Skeletal muscle satellite cell (primary cell): Measurements from ENCODE around the gene SCN4B.

ENCODE experiments used
- H3K27me3 ChIP-seq: 2 replicates; pipeline ENCODE4 v1.7.0; 2013; ENCODE audit warnings: low read length; ENCODE audit not compliant: control insufficient read depth, insufficient read depth
- H3K36me3 ChIP-seq: 2 replicates; pipeline ENCODE4 v1.7.0; 2013; ENCODE audit warnings: mild to moderate bottlenecking, control low read depth, low read length; ENCODE audit not compliant: insufficient read depth
- H3K4me1 ChIP-seq: 2 replicates; pipeline ENCODE4 v1.7.0; 2013; ENCODE audit warnings: low read length; ENCODE audit not compliant: control insufficient read depth, insufficient read depth
- H3K4me2 ChIP-seq: 2 replicates; pipeline ENCODE4 v1.7.0; 2013; ENCODE audit warnings: mild to moderate bottlenecking, low read length
- H3K4me3 ChIP-seq: 2 replicates; pipeline ENCODE4 v1.7.0; 2013; ENCODE audit warnings: low read length
- H3K9ac ChIP-seq: 2 replicates; pipeline ENCODE4 v1.7.0; 2013; ENCODE audit warnings: mild to moderate bottlenecking, low read depth, low read length, moderate library complexity
- H3K9me3 ChIP-seq: replicated peaks from 2 replicates; pipeline ENCODE4 v1.7.0; 2013; ENCODE audit warnings: mild to moderate bottlenecking, control low read depth, low read length

Gene SCN4B

DNA sequence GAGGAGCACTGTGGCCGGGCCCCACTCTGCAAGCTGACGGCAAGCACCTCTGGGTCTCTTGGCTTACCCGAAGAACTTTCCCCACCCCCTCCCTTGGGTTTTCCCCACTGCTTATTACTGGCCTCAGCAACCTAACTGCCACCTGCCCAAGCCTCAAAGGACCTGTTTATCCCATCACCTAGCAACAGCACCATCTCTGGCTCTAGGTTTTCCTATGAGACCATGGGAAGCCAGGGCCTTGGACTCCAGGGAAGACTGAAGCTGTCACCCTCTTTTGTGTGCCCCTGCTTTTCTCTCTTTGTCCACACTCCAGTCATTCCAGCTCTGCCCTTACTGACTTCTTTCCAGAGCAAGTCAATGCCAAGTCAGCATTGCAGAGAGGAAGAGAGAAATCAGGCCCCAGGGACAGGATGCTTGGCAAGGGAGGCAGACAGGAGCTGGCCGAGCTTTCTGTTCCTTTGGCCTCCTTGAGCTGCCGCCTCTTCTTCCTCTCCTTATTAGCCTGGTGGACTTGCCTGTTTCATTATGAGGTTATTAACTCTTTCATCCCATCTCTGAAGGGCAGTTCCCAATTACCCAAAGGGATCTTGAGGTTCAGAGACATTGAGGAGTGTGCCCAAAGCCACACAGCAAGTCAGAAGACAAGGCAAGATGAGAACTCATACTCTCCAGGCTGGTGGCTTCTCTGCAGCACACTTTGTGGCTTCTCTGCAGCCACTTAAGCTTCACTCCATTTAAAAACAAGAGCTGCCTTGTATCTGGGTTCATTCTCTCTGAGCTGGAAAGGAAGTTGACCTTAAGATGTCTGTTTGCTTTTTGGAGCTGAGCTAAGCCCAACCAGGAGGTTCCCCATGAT, 65.5 kb downstream of the SCN4B start, which contains the start of gene SMIM35:
Gene SMIM35, minus strand, starts transcription at position 51 of the 856 bp plus-strand sequence. CDS start 206 bp downstream, outside the sequence.
- H3K4me2 ChIP-seq = no peak within 1 kb of the TSS
- H3K4me1 ChIP-seq = no peaks in the 10 kb centered on the region
- no peaks in the 10 kb centered on the region for H3K9me3 ChIP-seq
- H3K27me3 ChIP-seq = peaks cover 8% of the 10 kb centered on the region
- H3K4me3 ChIP-seq = no peak within 1 kb of the TSS
- H3K36me3 ChIP-seq = no peaks in the 10 kb centered on the region
- no peak within 1 kb of the TSS for H3K9ac ChIP-seq

DNA sequence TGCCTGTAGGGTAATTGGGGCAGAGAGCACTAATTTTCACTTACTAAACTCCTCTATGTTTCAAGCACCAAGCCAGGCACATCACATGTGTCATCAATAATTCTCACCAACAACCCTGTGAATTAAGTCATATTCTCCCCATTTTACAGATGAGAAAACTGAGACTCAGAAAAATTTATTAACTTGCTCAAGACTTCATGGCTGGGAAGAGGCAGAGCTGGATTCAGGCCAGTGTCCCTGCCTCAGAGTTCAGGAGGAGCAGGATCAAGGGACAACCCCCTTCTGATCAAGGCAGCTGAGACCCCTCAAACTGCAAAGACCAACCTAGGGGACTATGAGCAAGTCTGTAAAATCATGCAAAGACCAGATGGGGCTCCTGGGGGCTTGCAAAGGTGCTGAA, 68.0 kb downstream of the SCN4B start:
- no peaks in the 10 kb centered on the region for H3K4me1 ChIP-seq
- no peak overlapping the region for H3K4me3 ChIP-seq
- no peak overlapping the region for H3K4me2 ChIP-seq
- H3K27me3 ChIP-seq = peaks cover 11% of the 10 kb centered on the region
- no peaks in the 10 kb centered on the region for H3K36me3 ChIP-seq
- H3K9ac ChIP-seq = no peak overlapping the region
- no peaks in the 10 kb centered on the region for H3K9me3 ChIP-seq

DNA sequence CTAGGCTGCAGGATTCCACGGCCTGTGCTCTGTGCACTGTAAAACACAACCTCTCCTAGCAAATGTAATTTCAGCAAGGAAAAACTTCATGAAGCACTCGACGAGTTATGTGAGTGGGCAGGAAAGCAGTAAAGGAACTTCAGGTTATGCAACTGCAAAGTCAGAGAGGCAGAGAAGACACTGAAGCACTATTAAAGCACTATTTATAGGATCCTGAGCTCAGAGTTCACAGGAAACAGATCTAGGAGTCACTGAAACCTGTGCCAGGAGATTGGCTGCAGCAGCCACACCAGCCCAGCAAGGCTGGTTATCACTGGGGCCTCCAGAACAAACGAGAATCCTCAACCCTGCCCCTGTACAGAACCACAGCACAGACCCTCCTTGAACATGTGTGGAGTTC, 68.4 kb downstream of the SCN4B start:
- Histone ChIP-seq H3K36me3 (no peaks in the 10 kb centered on the region), H3K27me3 (peaks cover 13% of the 10 kb centered on the region), H3K4me3 (no peak overlapping the region), H3K4me1 (no peaks in the 10 kb centered on the region), H3K4me2 (no peak overlapping the region), H3K9ac (no peak overlapping the region), H3K9me3 (no peaks in the 10 kb centered on the region)
